GM12878 (cell line): ENCODE data around the gene ARIH2. TPM values are rescaled to one million over a fixed set of nuclear protein-coding genes. Genes with fewer than 3 reads are reported as not detected.

Source experiments
- BCLAF1 ChIP-seq: fragments of 450-650 bp; IDR thresholded peaks from 2 replicates; pipeline ENCODE4 v1.6.1; 2017; ENCODE audit warnings: antibody characterized with exemption, mild to moderate bottlenecking, moderate library complexity
- DPF2 ChIP-seq: fragments of 450-650 bp; IDR thresholded peaks from 2 replicates; pipeline ENCODE4 v1.6.1; 2017; ENCODE audit warnings: mild to moderate bottlenecking
- ESRRA ChIP-seq: IDR thresholded peaks from 2 replicates; pipeline ENCODE4 v1.6.1; 2012; ENCODE audit warnings: mild to moderate bottlenecking, low read length, improper control_type of control experiment
- NFYA ChIP-seq: IDR thresholded peaks from 2 replicates; pipeline ENCODE4 v1.6.1; 2011; ENCODE audit warnings: low read depth, mild to moderate bottlenecking, low read length, improper control_type of control experiment, borderline replicate concordance
- PRDM15 ChIP-seq: fragments of 450-650 bp; formaldehyde crosslinking; IDR thresholded peaks from 2 replicates; pipeline ENCODE4 v1.4.0; 2020; ENCODE audit warnings: mild to moderate bottlenecking, moderate library complexity
- RELA ChIP-seq: fragments of 450-650 bp; IDR thresholded peaks from 2 replicates; pipeline ENCODE4 v1.8.0; 2014; ENCODE audit warnings: borderline replicate concordance; ENCODE audit not compliant: partially characterized antibody
- REST ChIP-seq: IDR thresholded peaks from 2 replicates; pipeline ENCODE4 v1.6.1; 2012; ENCODE audit warnings: mild to moderate bottlenecking, low read depth, low read length
- SMAD5 ChIP-seq: IDR thresholded peaks from 2 replicates; pipeline ENCODE4 v1.6.1; 2016; ENCODE audit warnings: antibody characterized with exemption, low read depth
- SMC3 ChIP-seq: IDR thresholded peaks from 2 replicates; pipeline ENCODE4 v1.6.1; 2011; ENCODE audit warnings: low read length, improper control_type of control experiment, borderline replicate concordance
- TCF3 ChIP-seq: IDR thresholded peaks from 2 replicates; pipeline ENCODE4 v1.6.1; 2012; ENCODE audit warnings: low read depth, mild to moderate bottlenecking, low read length, borderline replicate concordance; ENCODE audit not compliant: insufficient read depth
- USF2 ChIP-seq: IDR thresholded peaks from 2 replicates; pipeline ENCODE4 v1.6.1; 2011; ENCODE audit warnings: low read depth, low read length, improper control_type of control experiment, borderline replicate concordance
- ZNF207 ChIP-seq: fragments of 450-650 bp; IDR thresholded peaks from 2 replicates; pipeline ENCODE4 v1.6.1; 2014; ENCODE audit warnings: antibody characterized with exemption, mild to moderate bottlenecking, borderline replicate concordance
- polyA plus RNA-seq, 11 experiments: library from polyadenylated mRNA; depleted of rRNA in 4 of 11; unstranded in 6 of 11; stranded (reverse) in 5 of 11; fragments of >200 nt; fragmentation: Nextera tagmentation in 4 of 11; fragmentation: Illumina TruSeq in 1 of 11; extraction: Ambion mirVana in 4 of 11; extraction: Trizol in 1 of 11; gene quantifications; 1 replicate in 1 of 11; 2 replicates in 10 of 11; pipeline versions ENCODE4 v1.2.1 to v1.2.3, GENCODE V29; 2011 to 2016; ENCODE audit warnings: inconsistent platforms in 2 of 11, missing spikeins in 2 of 11, low read depth in 1 of 11
- total RNA-seq, 4 experiments: library from RNA; depleted of rRNA in 3 of 4; stranded (reverse); fragments of >200 nt in 3 of 4; fragmentation: Illumina TruSeq in 1 of 4; extraction: Trizol in 1 of 4; gene quantifications; 2 replicates each; pipeline versions ENCODE4 v1.2.1 to v1.2.3, GENCODE V29; 2013 to 2021
- TF ChIP-seq, protein P1 (sequence below): fragments of 450-650 bp; IDR thresholded peaks from 2 replicates; pipeline ENCODE4 v1.6.1; 2017; ENCODE audit warnings: mild to moderate bottlenecking, moderate library complexity

The ARIH2 gene
- total and polyA plus RNA-seq, 10 of the 15 experiments (the other 5 are each of a cell fraction or from before 2014, with no cell fraction given): 18.7 to 74.7 (median 63.7) TPM

DNA sequence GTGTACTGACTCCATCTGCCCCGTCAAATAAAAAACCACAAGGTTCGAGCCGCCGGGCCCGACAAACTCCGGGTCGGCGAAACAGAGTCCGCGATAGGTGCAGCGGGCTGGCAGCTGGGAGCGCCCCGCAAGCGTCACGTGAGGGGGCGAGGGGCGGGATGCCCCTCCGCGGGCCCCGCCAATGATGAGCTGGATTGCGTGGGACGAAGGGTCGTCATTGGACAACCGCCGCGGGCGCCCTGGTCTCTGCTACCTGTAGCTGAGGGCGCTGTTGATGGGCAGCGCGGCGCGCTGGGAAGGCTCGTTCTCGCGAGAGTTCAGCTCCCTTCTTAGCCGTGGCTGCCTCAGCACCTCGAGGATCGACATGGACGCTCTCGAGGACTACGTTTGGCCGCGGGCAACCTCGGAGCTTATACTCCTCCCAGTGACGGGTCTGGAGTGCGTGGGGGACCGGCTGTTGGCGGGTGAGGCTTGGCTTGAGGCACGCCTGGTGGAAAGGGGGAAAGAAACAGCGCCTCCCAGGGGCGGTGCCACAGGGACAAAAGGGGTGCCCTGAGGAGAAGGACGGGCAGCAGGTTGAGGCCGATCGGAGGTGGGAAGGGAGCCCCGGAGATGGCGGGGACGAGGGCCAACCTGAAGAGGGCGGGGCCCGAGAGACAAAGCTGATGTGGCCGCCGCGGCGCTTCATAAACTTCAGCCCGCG, 88.6 kb downstream of the ARIH2 start, which contains the start of gene WDR6 (continued):
- TF ChIP-seq PRDM15 (CRISPR knock-in tag) (no peak), ZNF207 (peak; percentile 77), USF2 (peak; percentile 92), ESRRA (no peak), NFYA (peak; percentile 66), BCLAF1 (no peak), DPF2 (peak; percentile 62; the same call in 1 of the 2 replicates), TCF3 (0 out of 2 replicates have a peak, but pooled peaks have one; percentile 68), SMC3 (no peak), REST (0 out of 2 replicates have a peak, but pooled peaks have one; percentile 13), SMAD5 (peak; percentile 92), RELA (peak; percentile 33)
- TF ChIP-seq, protein P1, sequence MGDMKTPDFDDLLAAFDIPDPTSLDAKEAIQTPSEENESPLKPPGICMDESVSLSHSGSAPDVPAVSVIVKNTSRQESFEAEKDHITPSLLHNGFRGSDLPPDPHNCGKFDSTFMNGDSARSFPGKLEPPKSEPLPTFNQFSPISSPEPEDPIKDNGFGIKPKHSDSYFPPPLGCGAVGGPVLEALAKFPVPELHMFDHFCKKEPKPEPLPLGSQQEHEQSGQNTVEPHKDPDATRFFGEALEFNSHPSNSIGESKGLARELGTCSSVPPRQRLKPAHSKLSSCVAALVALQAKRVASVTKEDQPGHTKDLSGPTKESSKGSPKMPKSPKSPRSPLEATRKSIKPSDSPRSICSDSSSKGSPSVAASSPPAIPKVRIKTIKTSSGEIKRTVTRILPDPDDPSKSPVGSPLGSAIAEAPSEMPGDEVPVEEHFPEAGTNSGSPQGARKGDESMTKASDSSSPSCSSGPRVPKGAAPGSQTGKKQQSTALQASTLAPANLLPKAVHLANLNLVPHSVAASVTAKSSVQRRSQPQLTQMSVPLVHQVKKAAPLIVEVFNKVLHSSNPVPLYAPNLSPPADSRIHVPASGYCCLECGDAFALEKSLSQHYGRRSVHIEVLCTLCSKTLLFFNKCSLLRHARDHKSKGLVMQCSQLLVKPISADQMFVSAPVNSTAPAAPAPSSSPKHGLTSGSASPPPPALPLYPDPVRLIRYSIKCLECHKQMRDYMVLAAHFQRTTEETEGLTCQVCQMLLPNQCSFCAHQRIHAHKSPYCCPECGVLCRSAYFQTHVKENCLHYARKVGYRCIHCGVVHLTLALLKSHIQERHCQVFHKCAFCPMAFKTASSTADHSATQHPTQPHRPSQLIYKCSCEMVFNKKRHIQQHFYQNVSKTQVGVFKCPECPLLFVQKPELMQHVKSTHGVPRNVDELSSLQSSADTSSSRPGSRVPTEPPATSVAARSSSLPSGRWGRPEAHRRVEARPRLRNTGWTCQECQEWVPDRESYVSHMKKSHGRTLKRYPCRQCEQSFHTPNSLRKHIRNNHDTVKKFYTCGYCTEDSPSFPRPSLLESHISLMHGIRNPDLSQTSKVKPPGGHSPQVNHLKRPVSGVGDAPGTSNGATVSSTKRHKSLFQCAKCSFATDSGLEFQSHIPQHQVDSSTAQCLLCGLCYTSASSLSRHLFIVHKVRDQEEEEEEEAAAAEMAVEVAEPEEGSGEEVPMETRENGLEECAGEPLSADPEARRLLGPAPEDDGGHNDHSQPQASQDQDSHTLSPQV: no peak
